ENCODE results near the gene C18orf54. TPM values are rescaled to one million over a fixed set of nuclear protein-coding genes. Genes with fewer than 3 reads are reported as not detected.

C18orf54 gene
- total RNA-seq, 1 experiment from 2014 or later: 7.2 TPM

DNA sequence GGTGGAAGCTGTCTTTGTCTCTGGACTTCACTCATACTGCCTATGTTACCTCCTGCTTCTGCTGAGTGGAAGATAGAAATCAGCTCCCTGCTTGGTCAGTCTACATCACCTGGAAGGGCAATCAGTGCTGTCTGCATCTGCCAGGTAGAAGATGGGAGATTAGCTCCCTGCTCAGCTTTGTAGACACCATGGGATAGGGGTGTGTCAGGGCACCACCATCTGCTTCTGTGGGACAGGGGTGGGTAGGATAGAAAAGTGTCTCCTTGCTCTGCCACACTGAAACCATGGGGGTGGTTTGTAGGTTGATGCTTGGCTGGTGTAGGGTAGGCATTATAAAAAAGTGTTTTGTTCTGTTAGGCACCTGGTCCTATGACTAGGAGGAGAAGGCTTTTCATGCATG, 34.1 kb upstream of the C18orf54 start:
- Mint-ChIP-seq H3K27ac (ENCODE audit: unreplicated experiment) (no peak overlapping the region), H3K27me3 (ENCODE audit: insufficient read depth, unreplicated experiment) (no peaks in the 10 kb centered on the region), H3K9me3 (ENCODE audit: unreplicated experiment) (no peaks in the 10 kb centered on the region), H3K4me1 (ENCODE audit: low read depth, unreplicated experiment) (no peaks in the 10 kb centered on the region), H3K36me3 (ENCODE audit: insufficient read depth, unreplicated experiment) (no peaks in the 10 kb centered on the region), H3K4me3 (ENCODE audit: unreplicated experiment) (no peak overlapping the region)
- no peak overlapping the region for H3K4me3 ChIP-seq (ENCODE audit: low read depth, low read length)
- intact Hi-C loops (cut with micrococcal nuclease; ENCODE audit: unreplicated experiment): no loop called here
- DNase-seq: no peak
- no peaks in the 10 kb centered on the region for H3K27me3 ChIP-seq (replicated peaks; ENCODE audit: control insufficient read depth, insufficient read depth, low read length)
- H3K4me1 ChIP-seq: no peaks in the 10 kb centered on the region
- ChIA-PET POLR2A (interaction anchor here (0.7 kb wide), 1 partner anchor 16 kb away, joined by 4 read pairs; no protein-coding TSS in a partner anchor), CTCF (no interaction called here)
- no peaks in the 10 kb centered on the region for H3K36me3 ChIP-seq (ENCODE audit: control insufficient read depth, insufficient read depth, low read length)
- H3K9me3 ChIP-seq: no peaks in the 10 kb centered on the region
- BruUV-seq (replicated peaks): no TSS peak
- TF ChIP-seq, protein P1, sequence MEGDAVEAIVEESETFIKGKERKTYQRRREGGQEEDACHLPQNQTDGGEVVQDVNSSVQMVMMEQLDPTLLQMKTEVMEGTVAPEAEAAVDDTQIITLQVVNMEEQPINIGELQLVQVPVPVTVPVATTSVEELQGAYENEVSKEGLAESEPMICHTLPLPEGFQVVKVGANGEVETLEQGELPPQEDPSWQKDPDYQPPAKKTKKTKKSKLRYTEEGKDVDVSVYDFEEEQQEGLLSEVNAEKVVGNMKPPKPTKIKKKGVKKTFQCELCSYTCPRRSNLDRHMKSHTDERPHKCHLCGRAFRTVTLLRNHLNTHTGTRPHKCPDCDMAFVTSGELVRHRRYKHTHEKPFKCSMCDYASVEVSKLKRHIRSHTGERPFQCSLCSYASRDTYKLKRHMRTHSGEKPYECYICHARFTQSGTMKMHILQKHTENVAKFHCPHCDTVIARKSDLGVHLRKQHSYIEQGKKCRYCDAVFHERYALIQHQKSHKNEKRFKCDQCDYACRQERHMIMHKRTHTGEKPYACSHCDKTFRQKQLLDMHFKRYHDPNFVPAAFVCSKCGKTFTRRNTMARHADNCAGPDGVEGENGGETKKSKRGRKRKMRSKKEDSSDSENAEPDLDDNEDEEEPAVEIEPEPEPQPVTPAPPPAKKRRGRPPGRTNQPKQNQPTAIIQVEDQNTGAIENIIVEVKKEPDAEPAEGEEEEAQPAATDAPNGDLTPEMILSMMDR (IDR thresholded peaks at IDR 0.05; ENCODE audit: insufficient read depth in 1 of 2, low read depth in 1 of 2, low read length in 1 of 2, severe bottlenecking in 1 of 2, unreplicated experiment in 1 of 2): no peak

DNA sequence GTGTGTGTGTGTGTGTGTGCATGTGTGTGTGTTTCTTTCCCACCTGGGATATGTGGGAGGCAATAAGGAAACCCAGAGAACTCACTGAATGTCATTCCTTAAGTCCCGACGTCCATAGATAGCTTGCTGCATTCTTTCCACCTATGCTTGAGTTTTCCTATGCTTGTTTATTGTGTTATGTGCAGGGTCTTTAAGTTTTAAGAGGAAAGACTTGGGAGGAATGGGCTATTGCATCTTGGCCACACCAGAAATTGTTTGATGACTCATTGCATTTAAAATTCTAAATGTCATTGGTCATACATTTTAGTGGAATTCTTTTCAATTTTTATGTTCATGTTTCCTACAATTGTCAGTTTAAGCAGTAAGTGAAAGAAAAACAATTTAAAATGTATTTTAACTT, 33.7 kb upstream of the C18orf54 start:
- intact Hi-C loops (cut with micrococcal nuclease; ENCODE audit: unreplicated experiment): no loop called here
- BruUV-seq (replicated peaks): no TSS peak

DNA sequence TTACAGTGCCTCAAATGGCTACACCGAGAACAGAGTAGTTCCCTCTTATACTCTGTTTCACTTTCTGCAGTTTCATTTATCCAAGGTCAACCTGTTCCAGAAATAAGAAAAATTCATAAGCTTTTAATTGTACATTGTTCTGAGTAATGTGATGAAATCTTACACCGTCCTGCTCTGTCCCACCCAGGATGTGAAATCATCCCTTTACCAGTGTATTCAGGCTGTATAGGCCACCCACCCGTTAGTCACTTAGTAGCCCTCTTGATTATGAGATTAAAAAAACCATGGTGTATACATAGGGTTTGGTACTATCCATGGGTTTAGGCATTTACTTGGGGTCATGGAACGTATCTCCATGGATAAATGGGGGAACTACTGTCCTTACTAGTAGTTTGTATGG, 29.9 kb upstream of the C18orf54 start:
- ChIA-PET POLR2A (no interaction called here), CTCF (no interaction called here)
- H3K27ac Mint-ChIP-seq (ENCODE audit: unreplicated experiment): no peak overlapping the region
- H3K27me3 Mint-ChIP-seq (ENCODE audit: insufficient read depth, unreplicated experiment): no peaks in the 10 kb centered on the region
- no peak for DNase-seq
- no peaks in the 10 kb centered on the region for H3K4me1 Mint-ChIP-seq (ENCODE audit: low read depth, unreplicated experiment)
- H3K27me3 ChIP-seq (replicated peaks; ENCODE audit: control insufficient read depth, insufficient read depth, low read length): no peaks in the 10 kb centered on the region
- TF ChIP-seq, protein P1 (IDR thresholded peaks at IDR 0.05; ENCODE audit: insufficient read depth in 1 of 2, low read depth in 1 of 2, low read length in 1 of 2, severe bottlenecking in 1 of 2, unreplicated experiment in 1 of 2): no peak
- BruUV-seq (replicated peaks): no TSS peak
- no peaks in the 10 kb centered on the region for H3K9me3 ChIP-seq
- no peak overlapping the region for H3K4me3 ChIP-seq (ENCODE audit: low read depth, low read length)
- no peak overlapping the region for H3K4me3 Mint-ChIP-seq (ENCODE audit: unreplicated experiment)
- H3K9me3 Mint-ChIP-seq (ENCODE audit: unreplicated experiment): no peaks in the 10 kb centered on the region
- no peaks in the 10 kb centered on the region for H3K36me3 Mint-ChIP-seq (ENCODE audit: insufficient read depth, unreplicated experiment)
- H3K36me3 ChIP-seq (ENCODE audit: control insufficient read depth, insufficient read depth, low read length): no peaks in the 10 kb centered on the region
- H3K4me1 ChIP-seq: no peaks in the 10 kb centered on the region
- intact Hi-C loops (cut with micrococcal nuclease; ENCODE audit: unreplicated experiment): no loop called here

More for the DNA sequence above, 33.7 kb upstream of the C18orf54 start:
- H3K36me3 Mint-ChIP-seq (ENCODE audit: insufficient read depth, unreplicated experiment): no peaks in the 10 kb centered on the region
- Histone ChIP-seq H3K9me3 (no peaks in the 10 kb centered on the region), H3K36me3 (ENCODE audit: control insufficient read depth, insufficient read depth, low read length) (no peaks in the 10 kb centered on the region), H3K4me1 (no peaks in the 10 kb centered on the region), H3K27me3 (replicated peaks; ENCODE audit: control insufficient read depth, insufficient read depth, low read length) (no peaks in the 10 kb centered on the region), H3K4me3 (ENCODE audit: low read depth, low read length) (no peak overlapping the region)
- CTCF ChIA-PET: no interaction called here
- H3K4me3 Mint-ChIP-seq (ENCODE audit: unreplicated experiment): no peak overlapping the region
- no peaks in the 10 kb centered on the region for H3K27me3 Mint-ChIP-seq (ENCODE audit: insufficient read depth, unreplicated experiment)
- no peak overlapping the region for H3K27ac Mint-ChIP-seq (ENCODE audit: unreplicated experiment)
- POLR2A ChIA-PET: interaction anchor here (0.7 kb wide), 1 partner anchor 16 kb away, joined by 4 read pairs; no protein-coding TSS in a partner anchor
- DNase-seq: no peak
- no peaks in the 10 kb centered on the region for H3K4me1 Mint-ChIP-seq (ENCODE audit: low read depth, unreplicated experiment)
- TF ChIP-seq, protein P1 (IDR thresholded peaks at IDR 0.05; ENCODE audit: insufficient read depth in 1 of 2, low read depth in 1 of 2, low read length in 1 of 2, severe bottlenecking in 1 of 2, unreplicated experiment in 1 of 2): no peak
- H3K9me3 Mint-ChIP-seq (ENCODE audit: unreplicated experiment): no peaks in the 10 kb centered on the region
